Uterus (tissue), 4 donors: ENCODE data around the gene PLSCR4. TPM values are rescaled to one million over a fixed set of nuclear protein-coding genes. Genes with fewer than 3 reads are reported as not detected.
A peak's percentile ranks its signal among the peaks of the same experiment; 100 is the strongest.

Source experiments
- DNase-seq, 2 donors: peaks; one replicate each; pipeline ENCODE4 v3.0.0-alpha.2; 2019 to 2020
- H3K27ac ChIP-seq, 2 donors: fragments of 200-600 bp; sonication (generic); 1 replicate in 1 of 2; 2 replicates in 1 of 2; pipeline ENCODE4 v1.5.1; 2016 to 2018
- H3K27me3 ChIP-seq, 2 donors: fragments of 200-600 bp; sonication (generic); one replicate each; pipeline ENCODE4 v1.5.1; 2018 to 2019; ENCODE audit warnings: control low read depth in 1 of 2
- H3K36me3 ChIP-seq, 2 donors: fragments of 200-600 bp; sonication (generic); one replicate each; pipeline ENCODE4 v1.5.1; 2019; ENCODE audit warnings: control low read depth in 1 of 2
- H3K4me1 ChIP-seq, 2 donors: fragments of 200-600 bp; sonication (generic); one replicate each; pipeline ENCODE4 v1.5.1; 2018 to 2019; ENCODE audit warnings: control low read depth in 1 of 2
- H3K4me3 ChIP-seq, 2 donors: fragments of 200-600 bp; sonication (generic); 1 replicate in 1 of 2; 2 replicates in 1 of 2; pipeline ENCODE4 v1.5.1; 2018 to 2019; ENCODE audit warnings: mild to moderate bottlenecking in 1 of 2
- H3K9me3 ChIP-seq, 2 donors: fragments of 200-600 bp; sonication (generic); one replicate each; pipeline ENCODE4 v1.5.1; 2019; ENCODE audit warnings: control low read depth in 1 of 2
- CTCF ChIP-seq, 4 experiments: fragments of 200-600 bp in 2 of 4; fragments of 450-650 bp in 2 of 4; sonication (generic) in 2 of 4; IDR thresholded peaks; one replicate each; pipeline ENCODE4 v1.5.1; 2016 to 2019; ENCODE audit warnings: antibody characterized with exemption in 4 of 4, mild to moderate bottlenecking in 2 of 4, moderate library complexity in 1 of 4
- POLR2A ChIP-seq, 2 donors: fragments of 450-650 bp; IDR thresholded peaks; one replicate each; pipeline ENCODE4 v1.6.1; 2016; ENCODE audit warnings: antibody characterized with exemption in 2 of 2, mild to moderate bottlenecking in 1 of 2, moderate library complexity in 1 of 2
- intact Hi-C: fragments of 100-400 bp; cut with DNase I; formaldehyde crosslinking; loops from one replicate; pipeline ENCODE4 v1.15.1; 2023; ENCODE audit warnings: low total_unique reads
- total RNA-seq, 4 donors: library from RNA; depleted of rRNA in 3 of 4; stranded (reverse); fragments of >200 nt in 3 of 4; gene quantifications; one replicate each; pipeline versions ENCODE4 v1.1.0 to v1.2.4, GENCODE V29; 2014 to 2023
- donor health status: DM: yes; HTN: yes; CAD: no.

PLSCR4 gene
- total RNA-seq, 4 donors from 2014 or later, result 45.9 to 107 (median 67.8) TPM

- Histone ChIP-seq H3K4me3 (no peak overlapping the region), H3K27me3 (no peaks in the 10 kb centered on the region), H3K36me3 (no peaks in the 10 kb centered on the region), H3K4me1 (no peaks in the 10 kb centered on the region), H3K27ac (no peak overlapping the region), H3K9me3 (no peaks in the 10 kb centered on the region)
- intact Hi-C loops, result no loop called here
- DNase-seq, result no peak
- TF ChIP-seq CTCF (IDR thresholded peaks at IDR 0.05) (no peak), POLR2A (IDR thresholded peaks at IDR 0.05) (no peak)
Measured at GRCh38 chr3:146172586-146172985, 78.3 kb downstream of the PLSCR4 start.

DNA sequence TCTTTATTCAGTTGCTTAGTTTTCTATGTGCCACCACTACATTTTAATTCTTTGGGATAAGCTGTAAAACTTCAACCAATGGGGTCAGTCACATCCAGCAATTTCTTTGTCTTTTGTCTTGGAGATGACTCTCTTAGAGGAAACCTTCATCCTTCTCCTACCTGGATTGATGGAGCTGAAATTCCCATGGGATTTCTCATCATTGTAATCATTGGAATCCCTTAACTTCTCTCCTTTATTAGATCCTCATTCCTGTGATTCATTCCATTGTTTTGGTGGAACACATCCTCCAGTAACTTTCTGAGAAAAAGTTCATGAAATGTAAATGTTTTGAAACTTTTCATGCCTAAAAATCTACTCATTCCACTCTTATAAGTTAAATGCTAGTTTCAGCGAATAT, 80.3 kb downstream of the PLSCR4 start:
- H3K27ac ChIP-seq, result no peak overlapping the region
- H3K9me3 ChIP-seq, result no peaks in the 10 kb centered on the region
- TF ChIP-seq CTCF (IDR thresholded peaks at IDR 0.05) (no peak), POLR2A (IDR thresholded peaks at IDR 0.05) (no peak)
- no peak for DNase-seq
- no peaks in the 10 kb centered on the region for H3K27me3 ChIP-seq
- no peak overlapping the region for H3K4me3 ChIP-seq
- intact Hi-C loops, result no loop called here
- no peaks in the 10 kb centered on the region for H3K36me3 ChIP-seq
- no peaks in the 10 kb centered on the region for H3K4me1 ChIP-seq

GRCh38 chr3:146169891-146170290, 81.0 kb downstream of the PLSCR4 start:
- no peak overlapping the region for H3K4me3 ChIP-seq
- DNase-seq, result no peak
- H3K4me1 ChIP-seq, result no peaks in the 10 kb centered on the region
- no peaks in the 10 kb centered on the region for H3K36me3 ChIP-seq
- no peak for TF ChIP-seq CTCF (IDR thresholded peaks at IDR 0.05)
- no peak overlapping the region for H3K27ac ChIP-seq
- intact Hi-C loops, result no loop called here
- H3K27me3 ChIP-seq, result no peaks in the 10 kb centered on the region
- no peaks in the 10 kb centered on the region for H3K9me3 ChIP-seq

DNA sequence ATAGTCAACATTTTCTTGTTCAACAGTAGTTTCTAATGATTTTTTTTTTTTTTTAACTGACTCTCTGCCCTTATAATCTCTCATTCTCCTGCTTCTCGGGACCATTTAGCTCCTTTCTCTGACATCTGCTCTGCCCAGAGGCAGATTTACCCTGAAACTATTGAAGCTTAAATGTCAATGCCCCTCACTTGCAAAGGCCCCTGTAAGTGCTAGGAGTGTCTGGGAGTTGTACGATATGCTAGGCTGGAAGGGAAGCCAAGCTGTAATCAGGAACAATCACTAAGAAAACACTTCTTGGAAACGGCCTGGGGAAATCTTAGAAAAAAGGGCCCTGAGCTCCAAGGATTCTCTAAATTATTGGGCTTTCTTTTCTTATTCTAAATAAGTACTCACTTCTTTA, 84.1 kb downstream of the PLSCR4 start:
- intact Hi-C loops, result no loop called here
- H3K4me1 ChIP-seq, result peaks cover 0 to 5% of the 10 kb centered on the region in 2 donors

GRCh38 chr3:146166415-146166821, 84.5 kb downstream of the PLSCR4 start:
- H3K9me3 ChIP-seq, result no peaks in the 10 kb centered on the region
- H3K36me3 ChIP-seq, result no peaks in the 10 kb centered on the region
- H3K4me3 ChIP-seq, result no peak overlapping the region
- TF ChIP-seq POLR2A (IDR thresholded peaks at IDR 0.05), result no peak
- TF ChIP-seq CTCF (IDR thresholded peaks at IDR 0.05), result no peak
- peak in 1 of 2 donors; percentile 37 for DNase-seq
- intact Hi-C loops, result no loop called here
- H3K27ac ChIP-seq, result peak overlapping the region; percentile 65 to 69
- H3K4me1 ChIP-seq, result peaks cover 0 to 5% of the 10 kb centered on the region in 2 donors
- H3K27me3 ChIP-seq, result no peaks in the 10 kb centered on the region

More for the DNA sequence above, 84.1 kb downstream of the PLSCR4 start:
- no peak for DNase-seq
- Histone ChIP-seq H3K4me3 (no peak overlapping the region), H3K27ac (peak overlapping the region; percentile 65 to 69), H3K9me3 (no peaks in the 10 kb centered on the region), H3K36me3 (no peaks in the 10 kb centered on the region), H3K27me3 (no peaks in the 10 kb centered on the region)
- TF ChIP-seq CTCF (IDR thresholded peaks at IDR 0.05), result no peak
- TF ChIP-seq POLR2A (IDR thresholded peaks at IDR 0.05), result no peak
